Activated CD8-positive, alpha-beta memory T cell treated with anti-CD3 and anti-CD28 coated beads, Interleukin-2, amount 10 ng/mL, durations not matched to agents 7 days and 5 days (primary cell): ENCODE measurements around the gene RNF152. TPM values are rescaled to one million over a fixed set of nuclear protein-coding genes. Genes with fewer than 3 reads are reported as not detected.
"Not testable (repeated sequence)": the region's sequence is repeated elsewhere in the genome, so short reads cannot be mapped to it uniquely, and the experiment has no call there.

ENCODE experiments used
- ATAC-seq: fragments of 150-1000 bp; cut with Tn5 transposase; one replicate; pipeline ENCODE4 v1.10.0; 2021; ENCODE audit warnings: moderate library complexity
- CTCF ChIA-PET: fragments of 350-600 bp; sonication (Branson Sonifier 250); formaldehyde crosslinking; loops from one replicate; lab custom pipeline; 2021; ENCODE audit warnings: antibody characterized with exemption; lab: Charles Lee
- DNase-seq: peaks from one replicate; pipeline ENCODE4 v3.0.0-alpha.2; 2020
- H3K27ac Mint-ChIP-seq: one replicate; pipeline ENCODE4 v1.8.0; 2021; ENCODE audit warnings: mild to moderate bottlenecking, mixed read lengths
- H3K27me3 Mint-ChIP-seq: one replicate; pipeline ENCODE4 v1.8.0; 2021; ENCODE audit warnings: mixed read lengths
- H3K36me3 Mint-ChIP-seq: one replicate; pipeline ENCODE4 v1.8.0; 2021; ENCODE audit warnings: mild to moderate bottlenecking, mixed read lengths
- H3K4me1 Mint-ChIP-seq: one replicate; pipeline ENCODE4 v1.8.0; 2021; ENCODE audit warnings: mixed read lengths
- H3K4me3 Mint-ChIP-seq: one replicate; pipeline ENCODE4 v1.8.0; 2021; ENCODE audit warnings: mild to moderate bottlenecking, moderate library complexity, mixed read lengths
- H3K9me3 Mint-ChIP-seq: one replicate; pipeline ENCODE4 v1.8.0; 2022; ENCODE audit warnings: low read depth, mixed read lengths
- total RNA-seq, 2 experiments: library from RNA; stranded (reverse); gene quantifications; one replicate each; pipeline ENCODE4 v1.2.3, GENCODE V29; 2021

Gene RNF152
- total RNA-seq, 2 experiments from 2014 or later = 0.09 TPM; not detected in 1

DNA sequence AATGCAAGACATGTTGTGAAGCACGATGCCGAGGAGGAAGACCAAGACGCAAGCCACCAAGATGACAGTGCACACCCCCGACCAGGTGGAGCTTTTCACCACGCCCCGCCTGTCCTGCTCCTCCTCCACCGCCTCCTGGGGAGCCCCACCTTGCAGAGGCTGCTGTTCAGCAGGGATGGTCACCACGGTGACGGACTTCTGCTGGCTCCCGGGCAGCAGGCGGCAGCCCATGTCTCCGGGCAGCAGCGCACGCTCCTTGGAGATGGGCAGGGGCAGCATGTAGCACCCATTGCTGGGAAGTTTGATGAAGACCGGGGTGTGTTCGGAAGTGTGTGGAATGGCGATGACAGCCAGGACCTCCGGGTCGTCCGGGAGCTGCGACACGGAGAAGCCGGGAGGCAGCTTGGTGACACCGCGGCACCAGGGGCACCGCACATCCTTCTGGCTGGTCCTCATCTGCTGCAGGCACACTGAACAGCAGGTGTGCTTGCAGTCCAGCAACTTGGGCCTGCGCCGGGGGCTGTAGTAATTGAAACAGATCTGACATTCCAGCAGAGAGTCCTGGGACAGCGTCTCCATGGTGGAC, 76.8 kb downstream of the RNF152 start:
- Mint-ChIP-seq H3K9me3 (no peaks in the 10 kb centered on the region), H3K4me3 (no peak overlapping the region), H3K36me3 (no peaks in the 10 kb centered on the region), H3K4me1 (no peaks in the 10 kb centered on the region), H3K27me3 (peaks cover 3% of the 10 kb centered on the region), H3K27ac (no peak overlapping the region)
- CTCF ChIA-PET = no interaction called here
- ATAC-seq (no peak), DNase-seq (no peak)

DNA sequence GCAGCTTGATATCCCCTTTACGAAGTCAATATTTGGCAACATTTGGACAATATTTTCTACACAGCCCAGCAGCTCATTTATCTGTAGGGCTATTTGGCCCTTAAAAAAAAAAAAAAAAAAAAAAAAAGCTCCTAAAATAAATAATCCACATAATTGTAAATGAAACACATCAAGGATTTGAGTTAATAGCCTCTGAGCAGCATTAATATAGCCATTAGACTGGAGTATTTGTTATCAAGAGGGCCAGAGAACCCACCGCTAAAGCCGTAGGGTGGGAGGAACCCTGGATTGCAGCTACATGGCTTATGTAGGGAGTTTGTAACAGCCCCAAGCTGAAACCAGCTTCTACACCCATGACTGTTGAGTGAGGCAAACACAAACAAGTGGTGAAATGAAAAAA, 84.5 kb downstream of the RNF152 start:
- Mint-ChIP-seq H3K36me3 (no peaks in the 10 kb centered on the region), H3K9me3 (no peaks in the 10 kb centered on the region), H3K4me1 (no peaks in the 10 kb centered on the region), H3K4me3 (no peak overlapping the region), H3K27ac (no peak overlapping the region), H3K27me3 (peaks cover 5% of the 10 kb centered on the region)
- CTCF ChIA-PET = interaction anchor here (0.7 kb wide), 2 partner anchors 207 to 1709 kb away, joined by 3 read pairs; no protein-coding TSS in a partner anchor
- DNase-seq (no peak), ATAC-seq (no peak)

DNA sequence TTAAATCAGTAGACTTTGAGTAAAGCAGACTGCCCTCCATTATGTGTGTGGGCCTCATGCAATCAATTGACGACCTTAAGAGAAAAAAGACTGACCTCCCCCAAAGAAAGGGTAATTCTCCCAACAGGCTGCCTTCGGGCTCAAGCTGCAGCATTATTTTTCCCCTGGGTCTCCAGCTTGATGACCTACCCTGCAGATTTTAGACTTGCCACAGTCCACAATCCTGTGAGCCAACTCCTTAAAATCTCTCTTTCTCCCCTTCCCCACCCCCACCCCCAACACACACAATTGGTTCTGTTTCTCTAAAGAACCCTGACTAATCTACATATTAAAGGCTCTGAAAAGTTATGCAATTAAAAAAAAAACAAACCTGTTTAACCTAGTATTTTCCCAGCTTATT, 89.4 kb downstream of the RNF152 start:
- no peak for DNase-seq
- no peak for ATAC-seq
- no peaks in the 10 kb centered on the region for H3K36me3 Mint-ChIP-seq
- no peaks in the 10 kb centered on the region for H3K4me1 Mint-ChIP-seq
- peaks cover 7% of the 10 kb centered on the region for H3K27me3 Mint-ChIP-seq
- CTCF ChIA-PET = no interaction called here
- H3K4me3 Mint-ChIP-seq = no peak overlapping the region
- no peak overlapping the region for H3K27ac Mint-ChIP-seq
- H3K9me3 Mint-ChIP-seq = no peaks in the 10 kb centered on the region

DNA sequence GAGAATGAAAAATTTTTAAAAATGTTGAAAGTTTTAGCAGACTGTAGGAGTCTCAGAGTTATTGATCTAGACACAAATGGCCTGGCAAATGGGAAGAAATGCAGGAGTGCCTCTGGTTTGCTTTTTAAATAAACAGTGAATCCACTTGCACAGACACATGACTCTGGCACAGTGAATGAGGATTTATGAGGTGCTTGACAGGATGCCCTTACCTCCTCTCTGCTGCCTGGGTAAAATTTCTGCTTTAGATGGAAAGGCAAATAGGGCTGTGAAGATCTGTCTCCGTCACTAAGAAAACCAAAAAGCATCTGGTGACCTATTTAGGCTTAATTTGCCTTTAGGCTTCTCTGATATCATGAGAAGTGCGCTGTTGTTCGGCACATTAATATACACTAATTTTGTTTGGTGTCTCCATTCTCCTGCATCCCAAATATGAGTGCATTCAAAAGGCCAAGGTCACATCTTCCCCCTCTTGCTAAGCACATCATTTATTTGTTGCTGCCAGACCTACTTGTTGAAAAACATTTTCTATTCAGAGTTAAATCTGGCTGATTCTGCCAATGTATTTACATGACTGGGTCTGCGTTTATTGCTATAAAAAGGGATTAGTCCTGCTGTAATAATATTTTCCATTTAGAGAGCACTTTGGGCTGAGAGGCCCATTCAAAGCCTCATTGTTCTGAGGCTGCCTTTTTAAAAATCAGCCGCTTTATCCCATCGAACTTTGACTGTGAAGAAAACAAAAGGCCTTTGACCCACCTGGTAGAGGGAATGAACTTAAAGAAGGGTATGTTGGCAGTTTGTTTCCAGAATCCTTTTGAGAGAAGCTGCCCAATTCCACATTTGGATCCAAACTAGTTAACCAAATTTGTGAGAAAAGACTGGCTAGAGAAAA, 94.9 kb downstream of the RNF152 start:
- Mint-ChIP-seq H3K36me3 (no peaks in the 10 kb centered on the region), H3K9me3 (no peaks in the 10 kb centered on the region), H3K4me3 (no peak overlapping the region), H3K27ac (no peak overlapping the region), H3K27me3 (peaks cover 4% of the 10 kb centered on the region), H3K4me1 (no peaks in the 10 kb centered on the region)
- ATAC-seq (no peak), DNase-seq (no peak)
- CTCF ChIA-PET = no interaction called here

DNA sequence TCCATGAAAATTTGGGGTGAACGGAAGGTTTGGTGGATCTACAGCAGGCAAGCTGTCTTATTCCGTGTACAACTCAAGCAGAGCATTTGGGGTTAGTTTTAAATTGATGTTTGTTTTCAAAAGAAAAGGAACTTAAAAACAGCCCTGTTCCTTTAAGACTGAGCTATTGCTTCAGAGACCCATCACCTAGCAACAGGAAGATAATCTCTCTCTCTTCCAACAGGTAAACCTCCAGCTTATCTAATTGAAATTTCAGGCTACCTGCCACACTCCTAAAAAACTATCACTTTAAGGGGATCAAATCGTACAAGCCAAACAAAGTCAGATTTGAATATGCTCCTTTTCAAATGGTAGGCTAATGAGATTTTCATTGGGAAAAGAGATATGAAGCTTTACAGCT, 101.8 kb downstream of the RNF152 start:
- Mint-ChIP-seq H3K36me3 (no peaks in the 10 kb centered on the region), H3K27ac (no peak overlapping the region), H3K4me1 (no peaks in the 10 kb centered on the region), H3K9me3 (no peaks in the 10 kb centered on the region), H3K27me3 (peaks cover 23% of the 10 kb centered on the region), H3K4me3 (no peak overlapping the region)
- CTCF ChIA-PET = no interaction called here
- ATAC-seq (no peak), DNase-seq (no peak)

DNA sequence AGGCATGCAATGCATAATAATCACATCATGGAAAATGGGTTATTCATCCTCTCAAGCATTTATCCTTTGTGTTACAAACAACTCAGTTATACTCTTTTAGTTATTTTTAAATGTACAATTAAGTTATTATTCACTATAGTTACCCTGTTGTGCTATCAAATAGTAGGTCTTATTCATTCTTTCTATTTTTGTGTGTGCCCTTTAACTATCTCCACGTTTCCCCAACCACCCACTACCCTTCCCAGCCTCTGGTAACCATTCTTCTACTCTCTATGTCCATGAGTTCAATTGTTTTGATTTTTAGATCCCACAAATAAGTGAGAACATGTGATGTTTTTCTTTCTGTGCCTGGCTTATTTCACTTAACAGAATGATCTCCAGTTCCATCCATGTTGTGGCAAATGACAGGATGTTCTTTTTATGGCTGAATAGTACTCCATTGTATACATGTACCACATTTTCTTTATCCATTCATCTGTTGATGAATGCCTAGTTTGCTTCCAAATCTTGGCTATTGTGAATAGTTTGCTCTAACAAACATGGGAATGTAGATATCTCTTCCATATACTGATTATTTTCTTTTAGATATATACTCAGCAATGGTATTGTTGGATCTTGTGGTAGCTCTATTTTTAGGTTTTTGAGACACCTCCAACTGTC, 105.7 kb downstream of the RNF152 start:
- H3K4me1 Mint-ChIP-seq, ATAC-seq, H3K27ac Mint-ChIP-seq, H3K36me3 Mint-ChIP-seq, DNase-seq, H3K9me3 Mint-ChIP-seq, CTCF ChIA-PET, H3K4me3 Mint-ChIP-seq: not testable (repeated sequence)
- peaks cover 20% of the 10 kb centered on the region for H3K27me3 Mint-ChIP-seq

DNA sequence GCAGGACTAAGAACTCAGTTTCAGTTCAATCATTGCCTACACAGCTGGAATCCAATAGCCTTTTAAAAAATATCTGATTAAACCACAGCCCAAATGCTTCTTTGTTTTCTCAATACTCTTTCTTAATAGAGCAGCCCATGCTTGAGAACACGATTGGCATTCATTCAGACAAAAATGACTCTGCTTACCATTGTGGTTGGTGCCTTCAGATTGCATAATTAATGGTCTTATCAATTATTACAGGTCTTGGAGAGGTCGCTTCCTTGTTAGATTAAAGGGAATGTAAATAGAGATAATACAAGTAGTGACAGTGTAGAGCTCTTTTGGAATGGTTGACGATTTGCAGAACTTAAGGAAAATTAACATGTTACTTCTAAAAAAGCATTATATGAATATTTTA, 107.2 kb downstream of the RNF152 start:
- ATAC-seq = no peak

DNA sequence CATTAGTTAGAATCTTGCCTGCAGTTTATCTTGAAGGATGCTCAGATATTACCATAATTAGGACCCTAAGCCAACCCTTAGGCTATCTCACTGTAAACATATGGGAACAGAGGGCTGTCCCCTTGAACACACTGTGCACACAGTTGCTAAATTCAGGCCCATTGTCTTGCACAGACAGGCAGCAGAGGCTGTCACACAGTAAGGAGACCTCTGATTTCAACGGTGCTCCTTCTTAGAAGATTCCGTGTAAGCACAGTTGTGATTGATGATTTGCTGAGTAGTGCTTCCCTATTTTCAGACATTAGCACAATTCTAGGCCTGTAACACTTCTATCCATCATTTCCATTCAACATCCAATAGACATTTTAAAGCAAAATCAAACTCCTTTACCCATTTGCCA, 108.0 kb downstream of the RNF152 start:
- Mint-ChIP-seq H3K27me3 (peaks cover 11% of the 10 kb centered on the region), H3K27ac (no peak overlapping the region), H3K36me3 (no peaks in the 10 kb centered on the region), H3K4me3 (no peak overlapping the region), H3K9me3 (no peaks in the 10 kb centered on the region), H3K4me1 (no peaks in the 10 kb centered on the region)
- DNase-seq (no peak), ATAC-seq (no peak)
- CTCF ChIA-PET = no interaction called here

More for the DNA sequence above, 107.2 kb downstream of the RNF152 start:
- Mint-ChIP-seq H3K36me3 (no peaks in the 10 kb centered on the region), H3K27me3 (peaks cover 14% of the 10 kb centered on the region), H3K9me3 (no peaks in the 10 kb centered on the region), H3K4me1 (no peaks in the 10 kb centered on the region), H3K27ac (no peak overlapping the region), H3K4me3 (no peak overlapping the region)
- DNase-seq = no peak
- CTCF ChIA-PET = no interaction called here

DNA sequence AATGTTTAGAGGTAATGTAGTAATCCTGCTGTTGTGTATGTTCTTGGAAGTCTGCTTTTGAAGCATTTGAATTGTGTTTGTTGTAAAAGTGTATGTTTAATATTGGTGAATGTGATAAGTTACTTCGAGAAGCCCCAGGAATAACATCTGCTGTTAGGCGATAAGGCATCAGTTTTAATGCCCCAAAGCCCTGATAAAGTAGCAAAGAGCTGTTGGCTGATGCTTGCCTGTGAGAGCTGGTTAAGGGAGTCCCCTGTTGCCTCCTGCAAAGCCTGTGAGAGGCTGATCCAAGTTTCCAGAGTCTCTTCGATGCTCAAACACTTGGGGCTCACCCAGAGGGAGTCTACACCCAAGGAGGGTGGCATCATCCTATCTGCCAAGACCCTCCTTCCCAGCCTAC, 110.3 kb downstream of the RNF152 start:
- no peaks in the 10 kb centered on the region for H3K4me1 Mint-ChIP-seq
- no peak overlapping the region for H3K27ac Mint-ChIP-seq
- DNase-seq (no peak), ATAC-seq (no peak)
- H3K27me3 Mint-ChIP-seq = peaks cover 3% of the 10 kb centered on the region
- CTCF ChIA-PET = interaction anchor here (1.5 kb wide), 1 partner anchor 10 kb away, joined by 3 read pairs; no protein-coding TSS in a partner anchor
- H3K9me3 Mint-ChIP-seq = no peaks in the 10 kb centered on the region
- no peaks in the 10 kb centered on the region for H3K36me3 Mint-ChIP-seq
- no peak overlapping the region for H3K4me3 Mint-ChIP-seq

DNA sequence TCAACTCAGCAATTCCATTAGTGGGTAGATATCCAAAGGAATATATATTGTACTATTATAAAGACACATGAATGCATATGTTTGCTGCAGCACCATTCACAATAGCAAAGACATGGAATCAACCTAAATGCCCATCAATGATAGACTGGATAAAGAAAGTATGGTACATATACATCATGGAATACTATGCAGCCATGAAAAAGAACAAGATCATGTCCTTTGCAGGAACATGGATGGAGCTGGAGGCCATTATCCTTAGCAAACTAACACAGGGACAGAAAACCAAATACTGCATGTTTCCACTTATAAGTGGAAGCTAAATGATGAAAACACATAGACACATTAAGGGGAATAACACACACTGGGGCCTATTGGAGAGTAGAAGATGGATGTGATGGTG, 116.6 kb downstream of the RNF152 start:
- CTCF ChIA-PET, H3K27me3 Mint-ChIP-seq, ATAC-seq, H3K27ac Mint-ChIP-seq, H3K4me1 Mint-ChIP-seq, H3K4me3 Mint-ChIP-seq, H3K36me3 Mint-ChIP-seq, DNase-seq: not testable (repeated sequence)
- peaks cover 11% of the 10 kb centered on the region for H3K9me3 Mint-ChIP-seq

DNA sequence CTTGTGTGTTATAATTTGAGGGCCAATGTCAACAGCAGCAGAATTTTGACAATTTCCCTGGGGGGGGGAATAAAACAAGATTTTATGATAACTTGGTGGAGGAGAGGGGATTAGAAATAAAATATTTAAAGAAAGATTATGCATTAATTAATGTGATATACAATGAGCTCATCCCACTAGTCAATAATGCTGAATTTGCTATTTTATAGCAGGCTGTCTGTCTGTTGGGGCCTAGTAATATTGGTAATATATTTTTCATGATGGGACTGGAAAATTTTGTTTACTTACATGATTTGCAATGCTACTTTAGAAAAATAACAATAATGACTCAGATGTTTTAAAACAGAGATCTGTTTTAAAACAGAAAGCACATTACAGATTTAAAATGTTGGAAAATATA, 118.0 kb downstream of the RNF152 start:
- Mint-ChIP-seq H3K9me3 (peaks cover 11% of the 10 kb centered on the region), H3K27me3 (peaks cover 7% of the 10 kb centered on the region), H3K27ac (no peak overlapping the region), H3K4me1 (no peaks in the 10 kb centered on the region), H3K36me3 (no peaks in the 10 kb centered on the region), H3K4me3 (no peak overlapping the region)
- DNase-seq (no peak), ATAC-seq (no peak)
- CTCF ChIA-PET = no interaction called here

DNA sequence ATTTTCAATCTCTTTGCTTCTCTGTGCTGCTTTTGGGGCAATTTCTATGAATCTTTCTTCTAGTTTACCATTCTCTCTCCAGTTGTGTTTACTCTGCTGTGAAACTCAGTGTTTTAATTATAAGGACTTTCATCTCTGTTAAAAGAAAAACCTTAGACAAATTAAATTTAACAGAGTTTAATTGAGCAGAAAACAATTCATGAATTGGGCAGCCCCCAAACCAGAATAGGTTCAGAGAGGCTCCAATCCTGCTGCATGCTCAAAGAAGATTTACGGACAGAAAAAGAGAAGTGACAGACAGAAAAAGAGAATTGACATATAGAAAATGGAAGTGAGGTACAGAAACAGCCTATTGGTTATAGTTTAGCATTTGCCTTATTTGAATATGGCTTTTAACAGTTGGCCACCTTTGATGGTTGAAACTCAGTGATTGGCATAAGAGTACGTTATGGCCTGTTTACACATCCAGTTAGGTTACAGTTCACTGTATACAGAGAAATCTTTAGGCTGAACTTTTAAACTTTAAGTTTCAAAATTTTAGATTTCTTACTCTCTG, 120.4 kb downstream of the RNF152 start:
- no peaks in the 10 kb centered on the region for H3K4me1 Mint-ChIP-seq
- no peak overlapping the region for H3K4me3 Mint-ChIP-seq
- no peak overlapping the region for H3K27ac Mint-ChIP-seq
- H3K36me3 Mint-ChIP-seq = no peaks in the 10 kb centered on the region
- peaks cover 11% of the 10 kb centered on the region for H3K9me3 Mint-ChIP-seq
- ATAC-seq = no peak
- CTCF ChIA-PET = interaction anchor here (0.9 kb wide), 1 partner anchor 11 kb away, joined by 3 read pairs; no protein-coding TSS in a partner anchor
- no peak for DNase-seq
- peaks cover 15% of the 10 kb centered on the region for H3K27me3 Mint-ChIP-seq

DNA sequence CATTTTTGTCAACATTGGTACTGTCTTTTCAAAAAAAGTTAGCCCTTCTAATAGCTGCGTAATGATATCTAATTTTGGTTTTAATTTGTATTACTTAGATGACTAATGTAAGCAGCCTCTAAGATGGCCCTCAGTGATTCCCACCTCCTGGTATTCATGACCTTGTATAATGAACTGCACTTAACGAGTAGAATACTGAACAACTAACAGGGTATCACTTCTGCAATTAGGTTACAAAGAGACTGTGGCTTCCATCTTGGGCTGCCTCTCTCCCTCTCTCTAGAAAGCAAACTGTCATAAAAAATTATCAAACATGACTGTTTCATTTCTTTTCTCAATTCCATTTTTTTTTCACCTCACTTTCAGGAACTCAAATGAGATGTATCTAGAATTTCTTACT, 120.9 kb downstream of the RNF152 start:
- ATAC-seq (no peak), DNase-seq (no peak)
- Mint-ChIP-seq H3K9me3 (peaks cover 11% of the 10 kb centered on the region), H3K4me1 (no peaks in the 10 kb centered on the region), H3K36me3 (no peaks in the 10 kb centered on the region), H3K27ac (no peak overlapping the region), H3K27me3 (peaks cover 18% of the 10 kb centered on the region), H3K4me3 (no peak overlapping the region)
- CTCF ChIA-PET = no interaction called here
